HepG2 (cell line): Measurements from ENCODE around the gene NBR1. TPM values are rescaled to one million over a fixed set of nuclear protein-coding genes. Genes with fewer than 3 reads are reported as not detected.

Experiments
- ATAC-seq: fragments of 200-7000 bp; cut with Tn5 transposase; 3 replicates; pipeline ENCODE4 v1.9.1; 2020; ENCODE audit warnings: mild to moderate bottlenecking, moderate library complexity
- BruUV-seq: library from RNA; stranded (reverse); fragments of 400-500 nt; replicated peaks from 2 replicates; lab custom pipeline; 2021; lab: Mats Ljungman, UMichigan
- CTCF ChIA-PET: fragments of 300-600 bp; formaldehyde crosslinking; extraction: SDS; loops from one replicate; lab custom pipeline; 2021; ENCODE audit warnings: low total read pairs, inconsistent platforms, low intra/inter-chr PET ratio; lab: Yijun Ruan, JAX
- POLR2A ChIA-PET: fragments of 350-600 bp; sonication (Branson Sonifier 250); formaldehyde crosslinking; loops from one replicate; lab custom pipeline; 2020; ENCODE audit warnings: antibody characterized with exemption, inconsistent platforms; lab: Yijun Ruan, JAX
- DNase-seq: peaks from one replicate; pipeline ENCODE4 v3.0.0-alpha.2; 2015; ENCODE audit warnings: low spot score
- FAIRE-seq: peaks from 3 replicates; lab custom pipeline; 2011; peaks lifted over from hg19 to GRCh38; lab: Jason Lieb, UNC
- H2AFZ ChIP-seq: one replicate; pipeline ENCODE4 v1.6.1; 2011; ENCODE audit warnings: low read length, inconsistent platforms
- H3K27ac ChIP-seq: fragments of 300-600 bp; 3 replicates; pipeline ENCODE4 v1.8.0; 2011; ENCODE audit warnings: mixed run types, mild to moderate bottlenecking, mixed read lengths, low read length, inconsistent platforms; ENCODE audit not compliant: insufficient read depth; ENCODE audit errors: extremely low read length
- H3K27me3 ChIP-seq, 2 experiments: fragments of 200-600 bp in 1 of 2; 2 replicates in 1 of 2; 3 replicates in 1 of 2; pipeline versions ENCODE4 v1.6.0 to v1.8.0; 2011; ENCODE audit warnings: low read length in 2 of 2, mild to moderate bottlenecking in 2 of 2, moderate library complexity in 2 of 2, inconsistent platforms in 1 of 2; ENCODE audit not compliant: insufficient read depth in 2 of 2, control insufficient read depth in 1 of 2
- H3K36me3 ChIP-seq, 2 experiments: fragments of 200-600 bp in 1 of 2; replicated peaks in 1 of 2; 2 replicates in 1 of 2; 3 replicates in 1 of 2; pipeline versions ENCODE4 v1.5.1 to v1.8.0; 2011; ENCODE audit warnings: low read length in 2 of 2, inconsistent platforms in 1 of 2; ENCODE audit not compliant: insufficient read depth in 2 of 2, control insufficient read depth in 1 of 2
- H3K4me1 ChIP-seq: 2 replicates; pipeline ENCODE4 v1.5.1; 2012; ENCODE audit warnings: low read length, inconsistent platforms; ENCODE audit not compliant: insufficient read depth
- H3K4me2 ChIP-seq: 2 replicates; pipeline ENCODE4 v1.6.0; 2011; ENCODE audit warnings: low read depth, low read length, inconsistent platforms
- H3K4me3 ChIP-seq, 3 experiments: fragments of 200-600 bp in 1 of 3; sonication (generic), shearing (Covaris generic) in 1 of 3; replicated peaks in 1 of 3; 2 replicates each; pipeline ENCODE4 v1.5.1; 2011 to 2016; ENCODE audit warnings: low read length in 3 of 3, inconsistent platforms in 2 of 3, low read depth in 2 of 3, mild to moderate bottlenecking in 2 of 3, control low read depth in 1 of 3, mixed read lengths in 1 of 3; ENCODE audit not compliant: insufficient read depth in 1 of 3
- H3K79me2 ChIP-seq: one replicate; pipeline ENCODE4 v1.6.1; 2011; ENCODE audit warnings: low read length, inconsistent platforms; ENCODE audit not compliant: insufficient read depth
- H3K9ac ChIP-seq: 2 replicates; pipeline ENCODE4 v1.6.0; 2011; ENCODE audit warnings: mild to moderate bottlenecking, low read depth, low read length, inconsistent platforms; ENCODE audit not compliant: insufficient read depth
- H3K9me3 ChIP-seq: 2 replicates; pipeline ENCODE4 v1.5.1; 2012; ENCODE audit warnings: mild to moderate bottlenecking, low read length
- H4K20me1 ChIP-seq: 2 replicates; pipeline ENCODE4 v1.6.0; 2011; ENCODE audit warnings: inconsistent platforms, mild to moderate bottlenecking, low read length, moderate library complexity; ENCODE audit not compliant: insufficient read depth
- GPN1 ChIP-seq: sonication (generic); formaldehyde crosslinking; IDR thresholded peaks from 2 replicates; pipeline ENCODE4 v1.5.1; 2020; ENCODE audit warnings: missing genetic modification reagents, borderline replicate concordance
- HNF4G ChIP-seq, 2 experiments: sonication (generic) in 1 of 2; formaldehyde crosslinking in 1 of 2; IDR thresholded peaks; 2 replicates each; pipeline versions ENCODE4 v1.4.0 to v1.6.1; 2011 to 2020; ENCODE audit warnings: borderline replicate concordance in 2 of 2, low read depth in 2 of 2, mild to moderate bottlenecking in 2 of 2, low read length in 1 of 2, missing genetic modification reagents in 1 of 2, moderate library complexity in 1 of 2
- MEIS1 ChIP-seq: sonication (generic); formaldehyde crosslinking; IDR thresholded peaks from 2 replicates; pipeline ENCODE4 v1.9.0; 2021; ENCODE audit warnings: mild to moderate bottlenecking, missing genetic modification reagents, moderate library complexity, borderline replicate concordance
- NFIB ChIP-seq: sonication (generic); formaldehyde crosslinking; IDR thresholded peaks from 2 replicates; pipeline ENCODE4 v1.9.0; 2021; ENCODE audit warnings: missing genetic modification reagents, mild to moderate bottlenecking, borderline replicate concordance
- RBM22 ChIP-seq: fragments of 200-400 bp; formaldehyde crosslinking; optimal IDR thresholded peaks from 2 replicates; pipeline ENCODE3; 2017; ENCODE audit warnings: mild to moderate bottlenecking, low read length, moderate library complexity
- SIN3A ChIP-seq: IDR thresholded peaks from 2 replicates; pipeline ENCODE4 v1.6.1; 2011; ENCODE audit warnings: low read depth, mild to moderate bottlenecking, control low read depth, low read length, borderline replicate concordance
- ZNF251 ChIP-seq: sonication (generic); formaldehyde crosslinking; IDR thresholded peaks from 2 replicates; pipeline ENCODE4 v1.9.0; 2021; ENCODE audit warnings: mild to moderate bottlenecking, missing genetic modification reagents
- ZNF547 ChIP-seq: sonication (generic); formaldehyde crosslinking; IDR thresholded peaks from 2 replicates; pipeline ENCODE4 v1.5.1; 2020; ENCODE audit warnings: mild to moderate bottlenecking, missing genetic modification reagents
- ZNF552 ChIP-seq: sonication (generic); formaldehyde crosslinking; IDR thresholded peaks from 2 replicates; pipeline ENCODE4 v1.9.0; 2022; ENCODE audit warnings: missing genetic modification reagents, mild to moderate bottlenecking, borderline replicate concordance
- ZNF563 ChIP-seq: sonication (generic); formaldehyde crosslinking; IDR thresholded peaks from 2 replicates; pipeline ENCODE4 v1.8.0; 2022; ENCODE audit warnings: mild to moderate bottlenecking, moderate library complexity, missing genetic modification reagents
- ZNF609 ChIP-seq: sonication (generic); formaldehyde crosslinking; IDR thresholded peaks from 2 replicates; pipeline ENCODE4 v1.4.0; 2020; ENCODE audit warnings: mild to moderate bottlenecking, missing genetic modification reagents, borderline replicate concordance
- ZNF674 ChIP-seq: sonication (generic); formaldehyde crosslinking; IDR thresholded peaks from 2 replicates; pipeline ENCODE4 v1.5.0; 2020; ENCODE audit warnings: low read depth, mild to moderate bottlenecking, missing genetic modification reagents
- ZNF720 ChIP-seq: sonication (generic); formaldehyde crosslinking; IDR thresholded peaks from 2 replicates; pipeline ENCODE4 v1.4.0; 2020; ENCODE audit warnings: missing genetic modification reagents
- ZNF737 ChIP-seq: sonication (generic); formaldehyde crosslinking; IDR thresholded peaks from 2 replicates; pipeline ENCODE4 v1.5.0; 2020; ENCODE audit warnings: missing genetic modification reagents, mild to moderate bottlenecking, borderline replicate concordance
- WGBS: methylation state at CpG from one replicate; pipeline ENCODE4 v1.1.6; 2017; ENCODE audit warnings: low lambda C conversion rate; 5-methylcytosine and 5-hydroxymethylcytosine counted together
- in situ Hi-C: cut with HindIII; loops from 2 replicates; pipeline ENCODE4 v1.10.0; 2017; ENCODE audit warnings: low pct_unique_long_range_greater_than_20kb; ENCODE audit not compliant: extremely low pct_ligation_motif_present
- intact Hi-C: fragments of 100-400 bp; cut with micrococcal nuclease; formaldehyde crosslinking; loops from one replicate; pipeline ENCODE4 v1.10.0; 2022; ENCODE audit not compliant: unreplicated experiment
- polyA plus RNA-seq, 8 experiments: library from polyadenylated mRNA; depleted of rRNA in 3 of 8; stranded (reverse) in 7 of 8; unstranded in 1 of 8; fragments of >200 nt; fragmentation: Illumina TruSeq in 4 of 8; extraction: Trizol in 4 of 8; gene quantifications; 2 replicates each; pipeline versions ENCODE4 v1.2.1 to v1.2.3, GENCODE V29; 2011 to 2016; ENCODE audit warnings: low read depth in 4 of 8, missing spikeins in 1 of 8, mixed read lengths in 1 of 8; ENCODE audit not compliant: insufficient read depth in 1 of 8
- total RNA-seq, 5 experiments: library from RNA; depleted of rRNA; stranded (reverse); fragments of >200 nt; fragmentation: Illumina TruSeq; extraction: Trizol; gene quantifications; 2 replicates each; pipeline ENCODE4 v1.2.3, GENCODE V29; 2016; ENCODE audit warnings: low read depth in 1 of 5

Gene NBR1
- total and polyA plus RNA-seq, 2 of the 13 experiments (the other 11 are each of a cell fraction or from before 2014, with no cell fraction given) = 51.7 to 121 TPM

DNA sequence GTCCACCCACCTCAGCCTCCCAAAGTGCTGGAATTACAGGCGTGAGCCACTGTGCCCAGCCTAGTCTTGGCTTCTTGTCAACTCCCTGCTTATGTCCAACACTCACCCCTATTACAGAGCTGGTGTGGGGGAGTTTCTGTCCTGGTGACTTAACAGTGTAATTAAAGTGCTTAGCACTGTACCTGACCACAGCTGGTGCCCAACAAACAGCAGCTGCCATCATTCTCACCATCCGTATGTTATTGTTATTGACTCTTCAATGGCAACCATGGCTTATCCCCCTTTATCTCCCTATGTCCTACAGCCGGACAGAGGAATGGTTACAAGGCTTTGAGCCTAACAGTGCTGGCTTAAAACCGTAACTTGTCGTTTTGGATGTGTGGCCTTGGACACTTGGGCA is 28.9 kb upstream of the NBR1 start:
- BruUV-seq = no TSS peak
- no peaks in the 10 kb centered on the region for H4K20me1 ChIP-seq
- WGBS = 98% methylated on average over 5 of the region's 5 CpGs
- no peak overlapping the region for H3K4me2 ChIP-seq
- TF ChIP-seq RBM22 (peak; percentile 38), ZNF547 (CRISPR knock-in tag) (no peak)
- H3K27me3 ChIP-seq = no peaks in the 10 kb centered on the region
- H2AFZ ChIP-seq = no peak overlapping the region
- in situ Hi-C loops = no loop called here
- intact Hi-C loops = no loop called here
- H3K79me2 ChIP-seq = no peaks in the 10 kb centered on the region
- no peak for DNase-seq
- no peaks in the 10 kb centered on the region for H3K9me3 ChIP-seq
- ChIA-PET POLR2A (interaction anchor here (1.2 kb wide), 1 partner anchor 27 kb away, joined by 3 read pairs; no protein-coding TSS in a partner anchor), CTCF (no interaction called here)
- peaks cover 13 to 39% of the 10 kb centered on the region in 2 experiments for H3K36me3 ChIP-seq
- no peak overlapping the region for H3K4me3 ChIP-seq
- no peak overlapping the region for H3K9ac ChIP-seq
- no peak for ATAC-seq
- H3K27ac ChIP-seq = no peak overlapping the region
- peak; percentile 30 for FAIRE-seq
- no peaks in the 10 kb centered on the region for H3K4me1 ChIP-seq

GRCh38 chr17:43143201-43143600 is 27.8 kb upstream of the NBR1 start:
- H3K4me3 ChIP-seq = no peak overlapping the region
- no peaks in the 10 kb centered on the region for H3K9me3 ChIP-seq
- POLR2A ChIA-PET = no interaction called here
- H4K20me1 ChIP-seq = no peaks in the 10 kb centered on the region
- no peaks in the 10 kb centered on the region for H3K27me3 ChIP-seq
- H3K4me1 ChIP-seq = no peaks in the 10 kb centered on the region
- H3K4me2 ChIP-seq = no peak overlapping the region
- H3K36me3 ChIP-seq = peaks cover 13 to 39% of the 10 kb centered on the region in 2 experiments
- 91% methylated on average over 5 of the region's 5 CpGs for WGBS
- CTCF ChIA-PET = no interaction called here
- BruUV-seq = no TSS peak
- H3K27ac ChIP-seq = no peak overlapping the region
- FAIRE-seq (peak; percentile 36), ATAC-seq (no peak), DNase-seq (no peak)
- in situ Hi-C loops (no loop called here), intact Hi-C loops (no loop called here)
- no peak overlapping the region for H2AFZ ChIP-seq
- no peaks in the 10 kb centered on the region for H3K79me2 ChIP-seq
- H3K9ac ChIP-seq = no peak overlapping the region
- TF ChIP-seq ZNF737 (no peak), ZNF674 (CRISPR knock-in tag) (no peak), NFIB (CRISPR knock-in tag) (no peak), ZNF609 (CRISPR knock-in tag) (no peak), HNF4G (IDR thresholded peaks at IDR 0.05; ENCODE audit: borderline replicate concordance, low read depth, low read length) (no peak), HNF4G (CRISPR knock-in tag; IDR thresholded peaks at IDR 0.05; ENCODE audit: borderline replicate concordance, low read depth) (no peak), GPN1 (no peak), ZNF563 (CRISPR knock-in tag) (no peak), MEIS1 (no peak), ZNF552 (CRISPR knock-in tag) (no peak), ZNF720 (CRISPR knock-in tag) (no peak), ZNF251 (no peak), SIN3A (no peak)
